ENCODE measurements around the gene NCOA7.

- TF ChIP-seq RAD21 (IDR thresholded peaks at IDR 0.05; ENCODE audit: low read length) (no peak), CTCF (IDR thresholded peaks at IDR 0.05) (no peak), NFIC (IDR thresholded peaks at IDR 0.05; ENCODE audit: borderline replicate concordance) (no peak), POLR2AphosphoS5 (IDR thresholded peaks at IDR 0.05; ENCODE audit: low read depth, low read length) (no peak), PBX3 (IDR thresholded peaks at IDR 0.05) (no peak), RXRA (IDR thresholded peaks at IDR 0.05; ENCODE audit: borderline replicate concordance, low read depth) (no peak), REST (IDR thresholded peaks at IDR 0.05; ENCODE audit: low read depth, low read length) (no peak)
These were observed 59.6 kb downstream of the NCOA7 start for GRCh38 chr6:125850361-125850760.

Measured in SK-N-SH (cell line).